GM20000 (cell line): ENCODE data around the gene HMGB4.

Experiments used
- DNase-seq: peaks from one replicate; pipeline ENCODE4 v3.0.0; 2012; ENCODE audit warnings: low spot score
- CTCF ChIP-seq: IDR thresholded peaks from 2 replicates; pipeline ENCODE4 v1.5.1; 2012; ENCODE audit warnings: mild to moderate bottlenecking, control low read depth; ENCODE audit errors: extremely low read depth, missing control alignments

Gene HMGB4

GRCh38 chr1:33895396-33895795 lies 31.5 kb downstream of the HMGB4 start:
- DNase-seq: no peak
- no peak for TF ChIP-seq CTCF

- no peak for TF ChIP-seq CTCF
- no peak for DNase-seq
These were observed 32.1 kb downstream of the HMGB4 start for GRCh38 chr1:33895976-33896375.

- TF ChIP-seq CTCF: no peak
- no peak for DNase-seq
These were observed 33.3 kb downstream of the HMGB4 start for GRCh38 chr1:33897092-33897725.

- TF ChIP-seq CTCF: no peak
- DNase-seq: no peak
These were observed 34.5 kb downstream of the HMGB4 start for GRCh38 chr1:33898406-33898805.

- no peak for TF ChIP-seq CTCF
These were observed 35.0 kb downstream of the HMGB4 start for GRCh38 chr1:33898881-33899280.

GRCh38 chr1:33899746-33900145 lies 35.9 kb downstream of the HMGB4 start:
- TF ChIP-seq CTCF: no peak
- DNase-seq: no peak

More at GRCh38 chr1:33898881-33899280, 35.0 kb downstream of the HMGB4 start:
- DNase-seq: no peak

GRCh38 chr1:33902486-33903209 lies 38.8 kb downstream of the HMGB4 start:
- TF ChIP-seq CTCF: no peak
- DNase-seq: no peak
